Measurements from ENCODE around the gene IRF6. TPM values are rescaled to one million over a fixed set of nuclear protein-coding genes. Genes with fewer than 3 reads are reported as not detected.

Gene IRF6
- total and polyA plus RNA-seq, 2 donors: 9.3 to 25.0 TPM

DNA sequence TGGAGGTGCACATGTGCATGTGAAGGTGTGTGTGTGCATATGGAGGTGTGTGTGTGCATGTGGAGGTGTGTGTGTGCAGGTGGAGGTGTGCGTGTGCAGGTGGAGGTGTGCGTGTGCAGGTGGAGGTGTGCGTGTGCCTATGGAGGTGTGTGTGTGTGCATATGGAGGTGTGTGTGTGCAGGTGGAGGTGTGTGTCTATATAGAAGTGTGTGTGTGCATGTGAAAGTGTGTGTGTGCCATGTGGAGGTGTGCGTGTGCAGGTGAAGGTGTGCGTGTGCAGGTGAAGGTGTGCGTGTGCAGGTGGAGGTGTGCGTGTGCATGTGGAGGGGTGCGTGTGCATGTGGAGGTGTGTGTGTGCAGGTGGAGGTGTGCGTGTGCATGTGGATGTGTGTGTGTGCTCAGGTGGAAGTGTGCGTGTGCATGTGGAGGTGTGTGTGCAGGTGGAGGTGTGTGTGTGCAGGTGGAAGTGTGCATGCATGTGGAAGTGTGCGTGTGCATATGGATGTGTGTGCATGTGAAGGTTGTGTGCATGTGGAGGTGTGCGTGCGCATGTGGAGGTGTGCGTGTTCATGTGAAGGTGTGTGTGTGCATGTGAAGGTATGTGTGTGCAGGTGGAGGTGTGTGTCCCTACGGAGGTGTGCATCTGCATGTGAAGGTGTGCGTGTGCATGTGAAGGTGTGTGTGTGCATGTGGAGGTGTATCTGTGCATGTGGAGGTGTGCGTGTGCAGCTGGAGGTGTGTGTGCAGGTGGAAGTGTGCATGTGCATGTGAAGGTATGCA, 35.1 kb downstream of the IRF6 start:
- 95% methylated on average over 17 of the region's 17 CpGs for WGBS
- Histone ChIP-seq H3K4me3 (ENCODE audit: low read depth, low read length) (no peak overlapping the region), H3K4me1 (ENCODE audit: insufficient read depth) (no peaks in the 10 kb centered on the region), H3K36me3 (ENCODE audit: insufficient read depth) (no peaks in the 10 kb centered on the region), H3K27ac (ENCODE audit: low read depth) (no peak overlapping the region)
- no peak for DNase-seq (ENCODE audit: extremely low spot score)

DNA sequence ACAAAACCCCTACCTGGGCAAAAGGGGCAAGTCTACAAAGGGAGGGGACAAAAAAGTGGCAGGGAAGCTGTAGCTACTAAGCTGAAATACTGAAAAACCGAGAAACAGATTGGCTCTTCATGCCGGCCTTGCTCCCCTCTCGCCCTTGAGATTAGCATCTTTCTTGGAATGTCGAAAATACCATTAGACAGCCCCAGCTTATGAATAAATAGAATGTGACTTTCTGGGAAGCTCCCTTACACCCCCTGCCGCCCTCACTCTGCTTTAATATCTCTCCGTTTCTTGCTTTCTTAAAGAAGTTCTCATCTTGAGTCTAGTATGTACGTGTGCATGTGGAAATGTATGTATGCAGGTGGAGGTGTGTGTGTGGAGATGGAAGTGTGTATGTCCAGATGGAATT, 36.0 kb downstream of the IRF6 start:
- Histone ChIP-seq H3K36me3 (ENCODE audit: insufficient read depth) (no peaks in the 10 kb centered on the region), H3K4me1 (ENCODE audit: insufficient read depth) (no peaks in the 10 kb centered on the region), H3K4me3 (ENCODE audit: low read depth, low read length) (peak overlapping the region; percentile 20), H3K27ac (ENCODE audit: low read depth) (peak overlapping the region; percentile 44)
- 58% methylated on average over 7 of the region's 7 CpGs for WGBS
- DNase-seq (ENCODE audit: extremely low spot score): no peak

DNA sequence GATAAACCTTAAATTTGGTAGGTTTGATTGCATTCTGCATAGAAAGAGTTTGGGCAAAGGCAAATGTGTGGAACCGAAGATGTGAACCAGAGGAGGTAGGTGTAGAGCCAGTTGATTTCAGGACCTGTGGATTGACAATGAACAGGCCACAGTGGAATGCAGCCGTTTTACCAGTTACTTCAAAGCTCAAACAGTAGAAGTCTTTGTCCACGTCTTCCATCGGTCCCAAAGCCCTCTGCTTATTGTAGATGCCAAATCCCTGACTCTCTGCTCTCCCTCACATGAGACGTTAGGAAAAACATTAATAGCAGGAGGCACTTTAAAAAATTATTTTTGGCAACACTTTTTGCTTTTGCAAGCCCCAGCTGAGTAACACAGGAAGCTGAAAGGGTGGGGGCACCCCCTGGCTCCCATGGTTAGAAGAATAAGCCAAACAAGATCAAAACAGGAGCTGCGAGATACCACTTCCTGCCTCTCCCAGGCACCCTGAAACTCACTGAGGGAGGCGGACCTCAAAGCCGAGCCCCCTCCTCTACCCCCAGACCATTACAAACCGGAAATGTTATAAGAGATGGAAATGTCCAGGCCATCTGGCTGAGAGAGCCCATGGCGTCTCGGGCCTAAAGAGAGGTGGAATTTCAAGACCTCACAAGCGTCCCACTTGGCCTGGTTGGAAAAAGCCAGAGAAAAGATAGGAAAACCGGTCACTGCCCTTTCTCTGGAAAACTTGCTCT, 36.6 kb downstream of the IRF6 start:
- Histone ChIP-seq H3K4me3 (ENCODE audit: low read depth, low read length) (peak overlapping the region; percentile 20), H3K36me3 (ENCODE audit: insufficient read depth) (no peaks in the 10 kb centered on the region), H3K27ac (ENCODE audit: low read depth) (peak overlapping the region; percentile 44), H3K4me1 (ENCODE audit: insufficient read depth) (no peaks in the 10 kb centered on the region)
- 8% methylated on average over 13 of the region's 13 CpGs for WGBS
- no peak for DNase-seq (ENCODE audit: extremely low spot score)

DNA sequence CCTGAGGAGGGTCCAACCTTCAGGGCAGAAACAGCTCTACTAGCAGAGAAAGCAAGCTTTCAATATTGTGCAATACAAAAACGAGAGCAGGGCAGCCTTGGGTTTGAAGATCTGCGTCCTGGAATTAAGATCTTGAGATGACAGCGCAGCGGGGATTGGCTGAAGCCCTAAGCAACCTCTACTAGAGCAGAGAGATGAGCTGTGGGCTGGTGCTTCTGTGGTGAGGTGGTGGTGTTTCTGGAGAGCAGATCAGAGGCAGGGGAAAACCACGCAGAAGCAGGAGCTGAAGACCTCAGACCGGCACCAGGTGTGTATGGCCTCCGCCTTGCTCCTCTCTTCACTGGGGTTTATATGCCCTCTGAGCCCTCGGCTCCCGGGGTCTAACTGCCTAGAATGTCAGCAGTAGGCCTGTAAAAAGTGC, 37.6 kb downstream of the IRF6 start:
- H3K4me1 ChIP-seq (ENCODE audit: insufficient read depth): no peaks in the 10 kb centered on the region
- no peak overlapping the region for H3K27ac ChIP-seq (ENCODE audit: low read depth)
- WGBS: 84% methylated on average over 9 of the region's 9 CpGs
- H3K4me3 ChIP-seq (ENCODE audit: low read depth, low read length): peak overlapping the region; percentile 20
- no peak for DNase-seq (ENCODE audit: extremely low spot score)
- no peaks in the 10 kb centered on the region for H3K36me3 ChIP-seq (ENCODE audit: insufficient read depth)

DNA sequence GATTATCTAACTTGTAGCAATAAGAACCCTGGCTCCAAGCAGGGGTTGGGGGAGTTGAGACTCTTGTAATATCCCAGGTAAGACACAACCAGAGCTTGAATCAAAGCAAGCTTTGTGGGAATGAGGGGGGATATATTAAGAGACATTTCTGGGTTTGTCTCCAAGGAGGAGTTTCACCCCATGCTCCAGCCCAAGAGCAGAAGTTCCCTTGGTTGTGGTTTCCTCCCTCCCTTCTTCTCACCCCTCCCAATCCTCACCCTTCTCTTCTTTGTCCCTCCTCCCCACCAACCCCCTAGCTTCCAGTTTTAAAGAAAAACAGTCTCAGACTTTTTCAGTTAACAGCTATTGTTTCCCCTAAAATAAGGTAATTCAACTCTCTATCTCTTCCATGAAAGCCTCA, 38.2 kb downstream of the IRF6 start:
- no peak overlapping the region for H3K27ac ChIP-seq (ENCODE audit: low read depth)
- H3K4me3 ChIP-seq (ENCODE audit: low read depth, low read length): no peak overlapping the region
- H3K4me1 ChIP-seq (ENCODE audit: insufficient read depth): no peaks in the 10 kb centered on the region
- DNase-seq (ENCODE audit: extremely low spot score): no peak
- H3K36me3 ChIP-seq (ENCODE audit: insufficient read depth): no peaks in the 10 kb centered on the region

DNA sequence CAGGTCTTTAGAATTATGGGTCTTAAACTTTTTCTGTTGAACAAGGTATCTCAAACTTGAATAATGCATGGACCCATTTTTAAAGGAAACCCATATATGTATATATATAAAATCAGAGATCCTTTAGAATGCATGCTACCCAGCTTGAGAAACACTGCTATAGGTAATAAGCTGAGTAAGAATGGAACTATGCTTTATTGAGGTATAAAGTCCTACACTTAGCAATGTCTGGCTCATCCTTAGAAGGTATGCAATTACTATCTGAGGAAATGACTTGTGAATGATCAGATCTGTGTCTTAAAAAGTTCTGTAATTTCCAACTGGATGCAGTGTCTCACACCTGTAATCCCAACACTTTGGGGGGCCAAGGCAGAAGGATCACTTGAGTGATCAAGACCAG, 38.8 kb downstream of the IRF6 start:
- no peak overlapping the region for H3K4me3 ChIP-seq (ENCODE audit: low read depth, low read length)
- H3K4me1 ChIP-seq (ENCODE audit: insufficient read depth): no peaks in the 10 kb centered on the region
- no peak for DNase-seq (ENCODE audit: extremely low spot score)
- H3K27ac ChIP-seq (ENCODE audit: low read depth): no peak overlapping the region
- H3K36me3 ChIP-seq (ENCODE audit: insufficient read depth): no peaks in the 10 kb centered on the region

DNA sequence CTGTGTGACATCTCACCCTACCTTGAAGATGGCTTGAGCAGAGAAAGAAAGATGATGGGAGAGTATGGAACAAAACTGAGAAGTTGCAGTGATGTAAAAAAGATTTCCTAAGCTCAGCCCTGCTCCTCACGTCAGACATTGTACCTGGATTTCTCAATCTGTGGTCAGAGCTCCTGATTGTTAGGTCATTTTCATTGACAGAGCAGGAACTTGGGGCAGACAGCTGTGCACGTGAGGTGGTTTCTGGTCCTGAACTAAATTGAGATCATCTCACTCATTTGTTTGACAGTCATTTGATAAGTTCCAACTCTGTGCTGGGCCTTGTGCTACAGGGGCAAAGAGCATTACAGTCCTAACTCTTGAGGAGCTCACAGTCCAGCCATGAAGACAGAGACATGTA, 39.9 kb downstream of the IRF6 start:
- Histone ChIP-seq H3K36me3 (ENCODE audit: insufficient read depth) (no peaks in the 10 kb centered on the region), H3K4me1 (ENCODE audit: insufficient read depth) (no peaks in the 10 kb centered on the region), H3K4me3 (ENCODE audit: low read depth, low read length) (no peak overlapping the region), H3K27ac (ENCODE audit: low read depth) (no peak overlapping the region)
- WGBS: 79% methylated on average over 2 of the region's 2 CpGs
- DNase-seq (ENCODE audit: extremely low spot score): no peak

DNA sequence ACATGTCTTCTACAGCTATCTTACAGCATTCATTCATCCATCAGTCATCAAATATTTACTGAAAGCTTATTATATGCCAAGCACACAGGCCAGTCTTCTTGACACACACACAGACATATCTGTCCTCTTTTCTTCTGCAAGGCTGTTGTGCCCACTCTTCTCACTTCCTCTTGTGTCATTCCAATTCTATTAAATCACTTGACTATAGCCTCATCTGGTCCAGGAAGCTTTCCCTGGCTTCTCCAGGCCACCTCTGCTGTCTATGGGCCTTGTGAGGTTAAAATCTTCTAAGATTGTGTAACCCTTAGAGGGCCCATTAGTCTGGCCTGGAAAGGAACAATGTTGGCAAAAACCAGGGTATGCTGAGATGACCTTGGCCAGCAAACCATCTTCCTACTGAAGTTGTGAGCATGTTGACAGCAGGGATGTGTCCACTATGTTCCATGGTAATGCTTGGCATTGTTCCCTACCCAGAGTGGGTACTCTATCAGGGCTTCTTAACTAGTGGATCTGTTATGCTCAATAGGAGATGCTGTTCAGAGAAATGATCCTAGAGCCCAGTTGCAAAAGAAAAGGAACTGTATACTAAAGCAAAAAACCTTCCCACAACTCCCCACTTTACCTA, 44.8 kb downstream of the IRF6 start:
- no peak for DNase-seq (ENCODE audit: extremely low spot score)
- Histone ChIP-seq H3K27ac (ENCODE audit: low read depth) (no peak overlapping the region), H3K4me3 (ENCODE audit: low read depth, low read length) (no peak overlapping the region), H3K4me1 (ENCODE audit: insufficient read depth) (no peaks in the 10 kb centered on the region), H3K36me3 (ENCODE audit: insufficient read depth) (no peaks in the 10 kb centered on the region)

DNA sequence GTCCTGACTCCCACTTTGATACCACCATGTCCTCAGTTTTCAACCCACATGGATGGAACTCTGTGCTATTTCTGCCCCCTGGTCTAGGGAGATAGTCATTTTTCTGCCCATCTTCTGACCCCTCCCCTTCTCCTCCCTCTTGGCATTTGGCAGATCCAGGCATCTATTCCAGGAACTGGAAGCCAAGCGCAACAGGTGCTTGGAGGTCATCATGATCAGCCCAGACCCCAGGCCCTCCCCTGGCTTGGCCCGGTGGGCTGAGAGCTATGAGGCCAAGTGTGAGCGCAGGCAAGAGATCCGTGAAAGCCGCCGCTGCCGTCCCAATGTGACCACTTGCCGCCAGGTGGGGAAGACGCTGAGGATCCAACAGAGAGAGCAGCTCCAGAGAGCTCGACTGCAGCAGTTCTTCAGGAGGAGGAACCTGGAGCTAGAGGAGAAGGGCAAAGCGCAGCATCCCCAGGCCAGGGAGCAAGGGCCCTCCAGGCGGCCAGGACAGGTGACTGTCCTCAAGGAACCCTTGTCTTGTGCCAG, 46.0 kb downstream of the IRF6 start:
- WGBS: 95% methylated on average over 12 of the region's 12 CpGs
- H3K36me3 ChIP-seq (ENCODE audit: insufficient read depth): no peaks in the 10 kb centered on the region
- no peaks in the 10 kb centered on the region for H3K4me1 ChIP-seq (ENCODE audit: insufficient read depth)
- DNase-seq (ENCODE audit: extremely low spot score): no peak
- H3K4me3 ChIP-seq (ENCODE audit: low read depth, low read length): no peak overlapping the region
- H3K27ac ChIP-seq (ENCODE audit: low read depth): no peak overlapping the region

DNA sequence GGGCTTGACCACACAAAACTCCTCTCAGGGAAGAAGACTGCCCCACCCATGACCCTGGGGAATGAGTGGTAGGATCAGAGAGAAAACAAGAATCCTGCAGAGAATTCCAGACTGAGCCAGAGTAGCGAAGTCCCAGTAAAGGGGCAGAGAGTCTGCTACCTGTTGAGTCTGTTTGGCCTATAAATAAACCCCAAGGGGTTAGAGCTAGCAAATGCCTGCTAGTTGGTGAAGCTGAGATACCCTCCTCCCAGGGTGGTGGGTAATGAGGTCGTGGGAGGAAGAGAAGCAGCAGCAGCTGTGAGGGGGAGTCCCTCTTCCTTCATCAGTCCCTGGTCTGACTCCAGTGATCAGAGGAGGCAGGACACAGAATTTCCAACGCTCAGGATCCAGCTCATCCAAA, 47.5 kb downstream of the IRF6 start:
- H3K27ac ChIP-seq (ENCODE audit: low read depth): no peak overlapping the region
- no peaks in the 10 kb centered on the region for H3K36me3 ChIP-seq (ENCODE audit: insufficient read depth)
- H3K4me3 ChIP-seq (ENCODE audit: low read depth, low read length): no peak overlapping the region
- H3K4me1 ChIP-seq (ENCODE audit: insufficient read depth): no peaks in the 10 kb centered on the region
- 67% methylated on average over 3 of the region's 3 CpGs for WGBS
- no peak for DNase-seq (ENCODE audit: extremely low spot score)

DNA sequence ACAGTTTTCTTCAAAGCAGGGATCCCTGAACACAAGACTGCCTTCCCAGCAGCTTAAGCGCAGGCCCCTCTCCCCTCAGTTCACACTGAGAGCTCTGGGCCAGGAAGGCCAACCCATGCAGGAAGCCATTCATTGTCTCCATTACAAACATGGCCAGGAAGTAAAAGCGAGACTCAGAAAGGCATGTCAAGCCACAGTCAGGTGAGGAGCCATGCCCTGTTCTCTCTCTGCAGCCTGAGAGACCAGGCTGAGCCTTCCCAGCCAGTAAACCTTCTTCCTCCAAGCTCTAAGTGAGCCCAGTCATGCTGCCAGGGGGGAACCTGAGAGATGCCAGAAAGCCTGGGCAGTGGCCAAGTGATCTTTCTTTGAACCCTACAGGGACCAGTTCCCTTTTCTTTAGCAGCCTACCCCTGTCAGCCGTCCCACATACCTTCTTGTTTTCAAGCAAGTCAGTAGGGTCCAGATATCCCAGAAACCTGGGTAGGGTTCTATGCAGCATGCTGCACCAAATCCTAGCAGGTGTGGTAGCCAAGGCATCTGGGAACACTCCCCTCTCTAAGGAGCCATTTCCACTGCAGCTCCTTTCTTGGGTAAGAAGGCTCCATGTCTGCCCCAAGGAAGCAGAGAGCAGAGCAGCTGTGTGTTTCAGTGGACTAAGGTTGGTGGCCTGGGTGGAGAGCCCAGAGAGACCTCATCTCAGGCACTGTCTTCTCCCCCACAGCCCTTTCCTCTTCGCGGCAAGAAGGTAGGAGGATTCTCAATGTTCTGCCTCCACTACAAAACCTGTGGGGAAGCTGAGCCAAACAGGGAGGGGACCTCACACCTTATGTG, 49.1 kb downstream of the IRF6 start:
- DNase-seq (ENCODE audit: extremely low spot score): no peak
- H3K27ac ChIP-seq (ENCODE audit: low read depth): no peak overlapping the region
- 72% methylated on average over 5 of the region's 5 CpGs for WGBS
- no peak overlapping the region for H3K4me3 ChIP-seq (ENCODE audit: low read depth, low read length)
- no peaks in the 10 kb centered on the region for H3K36me3 ChIP-seq (ENCODE audit: insufficient read depth)
- no peaks in the 10 kb centered on the region for H3K4me1 ChIP-seq (ENCODE audit: insufficient read depth)

DNA sequence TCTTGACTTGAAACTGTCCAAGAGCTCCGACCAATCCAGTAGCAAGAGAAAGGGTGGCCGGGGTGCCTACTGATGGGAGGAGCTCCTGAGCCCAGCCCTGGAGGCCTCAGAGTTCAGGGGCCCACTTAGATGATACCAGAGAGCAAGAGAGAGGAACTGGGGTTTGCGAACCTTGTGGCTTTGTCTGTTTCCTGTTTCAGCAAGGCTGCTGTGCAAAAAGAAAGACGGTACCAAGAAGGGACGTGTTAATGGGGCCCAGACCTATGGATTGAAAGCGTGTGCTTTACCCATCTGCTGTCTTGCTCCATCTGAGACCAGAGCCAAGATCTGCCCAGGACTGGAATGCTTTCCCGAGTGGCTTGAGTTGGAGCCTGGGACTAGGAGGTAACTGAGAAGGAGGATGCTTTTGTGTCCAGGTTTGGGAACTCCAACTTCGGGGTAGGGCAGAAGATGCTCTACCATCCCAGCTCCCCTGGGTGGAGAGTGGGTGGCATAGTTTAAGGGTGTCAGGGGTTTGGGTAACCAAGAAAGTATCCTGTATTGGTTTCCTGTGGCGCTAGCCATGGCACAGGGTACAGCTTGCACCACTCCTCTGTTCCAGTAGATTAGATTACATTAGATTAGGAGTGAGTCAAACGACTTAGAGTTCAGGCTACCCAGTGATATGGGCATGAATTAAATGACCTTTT, 49.9 kb downstream of the IRF6 start, which contains the start of gene TRAF3IP3:
TRAF3IP3 (plus strand) TSS at position 128 of the 689 bp plus-strand sequence. CDS start 3,987 bp downstream, outside the sequence.
- H3K36me3 ChIP-seq (ENCODE audit: insufficient read depth): no peaks in the 10 kb centered on the region
- no peak within 1 kb of the TSS for H3K27ac ChIP-seq (ENCODE audit: low read depth)
- WGBS: 69% methylated on average over 10 of the region's 10 CpGs
- H3K4me3 ChIP-seq (ENCODE audit: low read depth, low read length): no peak within 1 kb of the TSS
- DNase-seq (ENCODE audit: extremely low spot score): no peak
- no peaks in the 10 kb centered on the region for H3K4me1 ChIP-seq (ENCODE audit: insufficient read depth)

DNA sequence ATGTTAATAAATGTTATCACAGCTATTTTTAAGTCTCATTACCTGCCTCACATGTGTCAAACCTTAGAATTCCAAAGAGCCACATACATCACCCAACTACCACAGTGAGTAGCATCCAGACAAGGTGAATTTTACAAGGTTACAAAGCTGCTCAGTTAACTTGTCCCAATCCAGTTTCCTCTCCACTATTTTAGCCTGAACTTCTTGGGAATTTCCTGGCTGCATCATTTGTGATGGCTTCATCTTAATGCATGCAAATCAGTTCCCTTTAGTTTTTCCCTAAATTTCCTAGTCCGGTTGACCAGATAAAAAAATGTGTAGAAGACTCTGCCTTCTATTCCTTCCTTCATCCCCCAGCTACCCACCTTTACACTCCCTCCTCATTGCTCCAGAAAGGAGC, 50.7 kb downstream of the IRF6 start:
- 80% methylated on average over 1 of the region's 1 CpG for WGBS
- Histone ChIP-seq H3K4me1 (ENCODE audit: insufficient read depth) (no peaks in the 10 kb centered on the region), H3K27ac (ENCODE audit: low read depth) (no peak overlapping the region), H3K4me3 (ENCODE audit: low read depth, low read length) (no peak overlapping the region), H3K36me3 (ENCODE audit: insufficient read depth) (no peaks in the 10 kb centered on the region)
- no peak for DNase-seq (ENCODE audit: extremely low spot score)

All from urinary bladder (tissue), 4 donors.